SK-N-SH treated with all-trans-retinoic acid at 6 μM for 48 hours (cell line): Measurements from ENCODE around the gene ERC1.

Experiments
- ATAC-seq: fragments of 200-7000 bp; cut with Tn5 transposase; 3 replicates; pipeline ENCODE4 v1.9.1; 2020; ENCODE audit warnings: mild to moderate bottlenecking, moderate library complexity
- ARNTL ChIP-seq: fragments of 450-650 bp; formaldehyde crosslinking; IDR thresholded peaks from 2 replicates; pipeline ENCODE4 v1.5.0; 2020; ENCODE audit warnings: low read depth, mild to moderate bottlenecking, moderate library complexity, borderline replicate concordance
- BACH2 ChIP-seq: fragments of 250-450 bp; sonication (Bioruptor Pico); IDR thresholded peaks from 2 replicates; pipeline ENCODE4 v1.9.0; 2021; ENCODE audit warnings: mild to moderate bottlenecking, borderline replicate concordance
- CREB5 ChIP-seq: fragments of 250-450 bp; sonication (Bioruptor Pico); IDR thresholded peaks from 2 replicates; pipeline ENCODE4 v1.5.1; 2020; ENCODE audit warnings: low read depth, mild to moderate bottlenecking, moderate library complexity
- CSDC2 ChIP-seq: fragments of 250-450 bp; sonication (Bioruptor Pico); IDR thresholded peaks from 2 replicates; pipeline ENCODE4 v1.5.0; 2020; ENCODE audit warnings: mild to moderate bottlenecking, moderate library complexity
- CSRNP3 ChIP-seq: fragments of 250-450 bp; sonication (Bioruptor Pico); IDR thresholded peaks from 2 replicates; pipeline ENCODE4 v1.5.1; 2021; ENCODE audit warnings: mild to moderate bottlenecking, moderate library complexity
- ESRRG ChIP-seq: fragments of 250-450 bp; sonication (Bioruptor Pico); IDR thresholded peaks from 2 replicates; pipeline ENCODE4 v1.6.1; 2021; ENCODE audit warnings: mild to moderate bottlenecking
- GLIS3 ChIP-seq: fragments of 250-450 bp; sonication (Bioruptor Pico); IDR thresholded peaks from 2 replicates; pipeline ENCODE4 v1.5.0; 2020; ENCODE audit warnings: mild to moderate bottlenecking, moderate library complexity
- ISL1 ChIP-seq: fragments of 250-450 bp; sonication (Bioruptor Pico); IDR thresholded peaks from 2 replicates; pipeline ENCODE4 v2.1.2; 2022; ENCODE audit warnings: mild to moderate bottlenecking, moderate library complexity
- POU6F1 ChIP-seq: fragments of 250-450 bp; sonication (Bioruptor Pico); IDR thresholded peaks from 2 replicates; pipeline ENCODE4 v1.8.0; 2021; ENCODE audit warnings: low read depth, mild to moderate bottlenecking, moderate library complexity, borderline replicate concordance
- PPARA ChIP-seq: fragments of 250-450 bp; sonication (Bioruptor Pico); IDR thresholded peaks from 2 replicates; pipeline ENCODE4 v1.5.0; 2020; ENCODE audit warnings: mild to moderate bottlenecking, borderline replicate concordance
- RARB ChIP-seq: fragments of 250-450 bp; sonication (Bioruptor Pico); IDR thresholded peaks from 2 replicates; pipeline ENCODE4 v1.8.0; 2021; ENCODE audit warnings: mild to moderate bottlenecking, moderate library complexity
- SNAI2 ChIP-seq: fragments of 250-450 bp; sonication (Bioruptor Pico); IDR thresholded peaks from 2 replicates; pipeline ENCODE4 v1.5.0; 2020; ENCODE audit warnings: mild to moderate bottlenecking, moderate library complexity
- TCF4 ChIP-seq: fragments of 250-450 bp; sonication (Bioruptor Pico); IDR thresholded peaks from 2 replicates; pipeline ENCODE4 v1.8.0; 2021; ENCODE audit warnings: mild to moderate bottlenecking, moderate library complexity, borderline replicate concordance
- TOX ChIP-seq: fragments of 250-450 bp; sonication (Bioruptor Pico); IDR thresholded peaks from 2 replicates; pipeline ENCODE4 v1.8.0; 2021; ENCODE audit warnings: mild to moderate bottlenecking, moderate library complexity, borderline replicate concordance
- TSHZ2 ChIP-seq: fragments of 250-450 bp; sonication (Bioruptor Pico); IDR thresholded peaks from 2 replicates; pipeline ENCODE4 v1.5.0; 2020; ENCODE audit warnings: mild to moderate bottlenecking, moderate library complexity
- ZC3H10 ChIP-seq: fragments of 250-450 bp; sonication (Bioruptor Pico); IDR thresholded peaks from 2 replicates; pipeline ENCODE4 v1.5.1; 2021; ENCODE audit warnings: mild to moderate bottlenecking, moderate library complexity
- ZFP3 ChIP-seq: fragments of 250-450 bp; sonication (Bioruptor Pico); IDR thresholded peaks from 2 replicates; pipeline ENCODE4 v1.5.0; 2020; ENCODE audit warnings: mild to moderate bottlenecking, moderate library complexity
- ZFP30 ChIP-seq: fragments of 450-650 bp; formaldehyde crosslinking; IDR thresholded peaks from 2 replicates; pipeline ENCODE4 v1.5.0; 2022; ENCODE audit warnings: mild to moderate bottlenecking, moderate library complexity
- ZNF565 ChIP-seq: fragments of 450-650 bp; formaldehyde crosslinking; conservative IDR thresholded peaks from 2 replicates; pipeline ENCODE4 v1.5.0; 2020; ENCODE audit warnings: low read depth, mild to moderate bottlenecking, moderate library complexity
- ZNF70 ChIP-seq: fragments of 450-650 bp; formaldehyde crosslinking; IDR thresholded peaks from 2 replicates; pipeline ENCODE4 v1.5.0; 2020; ENCODE audit warnings: mild to moderate bottlenecking, moderate library complexity

Gene ERC1

GRCh38 chr12:1305791-1306500 lies 314.9 kb downstream of the ERC1 start:
- TF ChIP-seq POU6F1 (no peak), ZC3H10 (CRISPR knock-in tag) (no peak), TOX (CRISPR knock-in tag) (no peak), SNAI2 (CRISPR knock-in tag) (no peak), ZNF70 (CRISPR knock-in tag) (no peak), ESRRG (CRISPR knock-in tag) (no peak), CREB5 (no peak), BACH2 (CRISPR knock-in tag) (no peak), ZFP3 (no peak), TSHZ2 (CRISPR knock-in tag) (no peak), ARNTL (CRISPR knock-in tag) (no peak)
- ATAC-seq: no peak

- TF ChIP-seq CREB5: no peak
- no peak for TF ChIP-seq GLIS3 (CRISPR knock-in tag)
- no peak for TF ChIP-seq PPARA
- no peak for TF ChIP-seq ZNF565 (CRISPR knock-in tag)
- TF ChIP-seq SNAI2 (CRISPR knock-in tag): no peak
- no peak for TF ChIP-seq RARB (CRISPR knock-in tag)
- TF ChIP-seq TCF4 (CRISPR knock-in tag): no peak
- no peak for TF ChIP-seq ZFP30 (CRISPR knock-in tag)
- no peak for ATAC-seq
Observed at GRCh38 chr12:1306817-1307216, 315.8 kb downstream of the ERC1 start.

- TF ChIP-seq ISL1 (CRISPR knock-in tag): no peak
- TF ChIP-seq ESRRG (CRISPR knock-in tag): no peak
- no peak for TF ChIP-seq TCF4 (CRISPR knock-in tag)
- TF ChIP-seq ZC3H10 (CRISPR knock-in tag): no peak
- no peak for ATAC-seq
Observed at GRCh38 chr12:1307796-1308195, 316.8 kb downstream of the ERC1 start.

- no peak for ATAC-seq
- no peak for TF ChIP-seq TSHZ2 (CRISPR knock-in tag)
- TF ChIP-seq PPARA: no peak
- no peak for TF ChIP-seq CSDC2 (CRISPR knock-in tag)
- no peak for TF ChIP-seq CSRNP3
- TF ChIP-seq RARB (CRISPR knock-in tag): no peak
- TF ChIP-seq GLIS3 (CRISPR knock-in tag): no peak
Observed at GRCh38 chr12:1309613-1310012, 318.6 kb downstream of the ERC1 start.
